GM18511 (cell line): Measurements from ENCODE around the gene IDH3A.
A peak's percentile ranks its signal among the peaks of the same experiment; 100 is the strongest.

Experiments
- ATAC-seq: cut with Tn5 transposase; IDR thresholded peaks from one replicate; pipeline ENCODE4 v1.9.1; 2021; ENCODE audit warnings: mild to moderate bottlenecking, moderate library complexity; ENCODE audit not compliant: unreplicated experiment

The IDH3A gene

GRCh38 chr15:78162038-78162437 is 12.9 kb downstream of the IDH3A start:
- no peak for ATAC-seq

GRCh38 chr15:78164010-78164409 is 14.8 kb downstream of the IDH3A start:
- ATAC-seq, result no peak

GRCh38 chr15:78167227-78167888 is 18.2 kb downstream of the IDH3A start:
- peak; percentile 78 for ATAC-seq

GRCh38 chr15:78168608-78169007 is 19.4 kb downstream of the IDH3A start:
- no peak for ATAC-seq

- peak; percentile 75 for ATAC-seq
Measured at GRCh38 chr15:78170848-78171773, 21.9 kb downstream of the IDH3A start.

- ATAC-seq, result no peak
Measured at GRCh38 chr15:78171864-78172472, 22.8 kb downstream of the IDH3A start.

GRCh38 chr15:78174401-78174800 is 25.2 kb downstream of the IDH3A start:
- ATAC-seq, result no peak

- ATAC-seq, result no peak
Measured at GRCh38 chr15:78175330-78175729, 26.2 kb downstream of the IDH3A start.

- ATAC-seq, result no peak
Measured at GRCh38 chr15:78177447-78177873, 28.3 kb downstream of the IDH3A start.

- ATAC-seq, result no peak
Measured at GRCh38 chr15:78178064-78178463, 28.9 kb downstream of the IDH3A start.

GRCh38 chr15:78179286-78179840 is 30.2 kb downstream of the IDH3A start:
- no peak for ATAC-seq

- no peak for ATAC-seq
Measured at GRCh38 chr15:78179906-78180305, 30.7 kb downstream of the IDH3A start.

- no peak for ATAC-seq
Measured at GRCh38 chr15:78182336-78182700, 33.2 kb downstream of the IDH3A start.

- ATAC-seq, result no peak
Measured at GRCh38 chr15:78182821-78183220, 33.7 kb downstream of the IDH3A start.

GRCh38 chr15:78192826-78193594 is 43.8 kb downstream of the IDH3A start:
- no peak for ATAC-seq

- ATAC-seq, result no peak
Measured at GRCh38 chr15:78193731-78194567, 44.8 kb downstream of the IDH3A start.

- ATAC-seq, result no peak
Measured at GRCh38 chr15:78194568-78194925, 45.4 kb downstream of the IDH3A start.

- no peak for ATAC-seq
Measured at GRCh38 chr15:78195735-78196201, 46.6 kb downstream of the IDH3A start.

GRCh38 chr15:78197632-78198031 is 48.5 kb downstream of the IDH3A start:
- ATAC-seq, result no peak
